Loucy (cell line): Measurements from ENCODE around the gene IER3.

Experiments
- H2AFZ ChIP-seq: fragments of 200-600 bp; sonication (generic); 2 replicates; pipeline ENCODE4 v1.6.0; 2016; ENCODE audit warnings: antibody characterized with exemption, mild to moderate bottlenecking, low read length, moderate library complexity
- H3F3A ChIP-seq: fragments of 200-600 bp; 2 replicates; pipeline ENCODE4 v1.6.0; 2016; ENCODE audit warnings: antibody characterized with exemption, low read depth, mild to moderate bottlenecking
- H3K27me3 ChIP-seq: fragments of 200-600 bp; sonication (generic); 2 replicates; pipeline ENCODE4 v1.6.1; 2014; ENCODE audit warnings: low read length, mild to moderate bottlenecking; ENCODE audit not compliant: insufficient read depth, poor library complexity, severe bottlenecking
- H3K36me3 ChIP-seq: fragments of 200-600 bp; sonication (generic); 2 replicates; pipeline ENCODE4 v1.6.1; 2016; ENCODE audit warnings: low read length; ENCODE audit not compliant: insufficient read depth
- H3K4me1 ChIP-seq: fragments of 200-600 bp; sonication (generic); 2 replicates; pipeline ENCODE4 v1.5.1; 2014; ENCODE audit warnings: low read length, mild to moderate bottlenecking; ENCODE audit not compliant: insufficient read depth, poor library complexity, severe bottlenecking
- H3K4me2 ChIP-seq: fragments of 200-600 bp; sonication (generic); 2 replicates; pipeline ENCODE4 v1.6.0; 2014; ENCODE audit warnings: antibody characterized with exemption, low read length, low read depth, mild to moderate bottlenecking; ENCODE audit not compliant: poor library complexity, severe bottlenecking
- H3K4me3 ChIP-seq: fragments of 200-600 bp; sonication (generic); 2 replicates; pipeline ENCODE4 v1.5.1; 2014; ENCODE audit warnings: low read length, mild to moderate bottlenecking, mixed read lengths; ENCODE audit not compliant: poor library complexity, severe bottlenecking
- H3K79me2 ChIP-seq: fragments of 200-600 bp; sonication (generic); 2 replicates; pipeline ENCODE4 v1.6.1; 2014; ENCODE audit warnings: low read length; ENCODE audit not compliant: insufficient read depth
- H3K9ac ChIP-seq: fragments of 200-600 bp; sonication (generic); 2 replicates; pipeline ENCODE4 v1.6.0; 2014; ENCODE audit warnings: mild to moderate bottlenecking, low read depth, low read length, moderate library complexity; ENCODE audit not compliant: poor library complexity, severe bottlenecking
- H3K9me2 ChIP-seq: fragments of 200-600 bp; sonication (generic); replicated peaks from 2 replicates; pipeline ENCODE4 v1.6.1; 2016; ENCODE audit warnings: low read depth, low read length, mixed read lengths
- H3K9me3 ChIP-seq: fragments of 200-600 bp; sonication (generic); 2 replicates; pipeline ENCODE4 v1.6.1; 2014; ENCODE audit warnings: mild to moderate bottlenecking, antibody characterized with exemption, low read length, low read depth; ENCODE audit not compliant: insufficient read depth
- H4K20me1 ChIP-seq: fragments of 200-600 bp; sonication (generic); 2 replicates; pipeline ENCODE4 v1.6.0; 2014; ENCODE audit warnings: antibody characterized with exemption, low read length, mild to moderate bottlenecking; ENCODE audit not compliant: insufficient read depth, poor library complexity, severe bottlenecking
- CTCF ChIP-seq: fragments of 200-600 bp; sonication (generic); conservative IDR thresholded peaks from 2 replicates; pipeline ENCODE4 v1.5.1; 2014; ENCODE audit warnings: mild to moderate bottlenecking, antibody characterized with exemption, low read length
- EZH2phosphoT487 ChIP-seq: fragments of 200-600 bp; IDR thresholded peaks from 2 replicates; pipeline ENCODE4 v1.6.1; 2018; ENCODE audit warnings: antibody characterized with exemption, mild to moderate bottlenecking, moderate library complexity, borderline replicate concordance

IER3 gene

GRCh38 chr6:30744054-30744805, at the start of gene IER3:
Gene IER3, minus strand, starts transcription at chr6:30744547. Its CDS starts 29 bp downstream, at chr6:30744518.
- H2AFZ ChIP-seq = peak within 1 kb of the TSS; percentile 90
- H3K9me2 ChIP-seq = no peaks in the 10 kb centered on the region
- peaks cover 34% of the 10 kb centered on the region for H3K4me1 ChIP-seq
- no peaks in the 10 kb centered on the region; the same call in 1 of the 2 replicates for H3K36me3 ChIP-seq
- peaks cover 3% of the 10 kb centered on the region for H3F3A ChIP-seq
- H3K79me2 ChIP-seq = peaks cover 29% of the 10 kb centered on the region
- H3K9me3 ChIP-seq = no peaks in the 10 kb centered on the region
- H3K9ac ChIP-seq = peak within 1 kb of the TSS; percentile 89
- H3K4me2 ChIP-seq = peak within 1 kb of the TSS; percentile 94
- no peaks in the 10 kb centered on the region for H3K27me3 ChIP-seq
- peaks cover 17% of the 10 kb centered on the region for H4K20me1 ChIP-seq
- peak within 1 kb of the TSS; percentile 86 for H3K4me3 ChIP-seq
- TF ChIP-seq CTCF = peak; percentile 65
- no peak for TF ChIP-seq EZH2phosphoT487

- H2AFZ ChIP-seq = no peak overlapping the region
- H3K27me3 ChIP-seq = peaks cover 28% of the 10 kb centered on the region
- no peak for TF ChIP-seq EZH2phosphoT487
- no peak for TF ChIP-seq CTCF
- H3K9me3 ChIP-seq = no peaks in the 10 kb centered on the region
- no peaks in the 10 kb centered on the region for H3F3A ChIP-seq
- no peaks in the 10 kb centered on the region for H3K9me2 ChIP-seq
- H3K9ac ChIP-seq = no peak overlapping the region
- no peaks in the 10 kb centered on the region for H3K79me2 ChIP-seq
- H3K4me3 ChIP-seq = no peak overlapping the region
- H3K36me3 ChIP-seq = no peaks in the 10 kb centered on the region
- H3K4me1 ChIP-seq = peaks cover 4% of the 10 kb centered on the region
- no peak overlapping the region for H3K4me2 ChIP-seq
- no peaks in the 10 kb centered on the region for H4K20me1 ChIP-seq
Observed at GRCh38 chr6:30793521-30794194, 49.3 kb upstream of the IER3 start.

- Histone ChIP-seq H3K36me3 (no peaks in the 10 kb centered on the region), H2AFZ (no peak overlapping the region), H3K4me3 (no peak overlapping the region), H3K4me2 (no peak overlapping the region), H3K79me2 (no peaks in the 10 kb centered on the region), H3F3A (no peaks in the 10 kb centered on the region), H3K9me2 (no peaks in the 10 kb centered on the region), H3K4me1 (peaks cover 13% of the 10 kb centered on the region), H4K20me1 (no peaks in the 10 kb centered on the region), H3K9me3 (no peaks in the 10 kb centered on the region), H3K27me3 (peaks cover 28% of the 10 kb centered on the region), H3K9ac (no peak overlapping the region)
- TF ChIP-seq CTCF (no peak), EZH2phosphoT487 (no peak)
Observed at GRCh38 chr6:30792786-30793185, 48.4 kb upstream of the IER3 start.
